HG02884 (cell line): ENCODE results near the gene SLC2A13.
"Not testable (repeated sequence)": the region's sequence is repeated elsewhere in the genome, so short reads cannot be mapped to it uniquely, and the experiment has no call there.

Source experiments
- ATAC-seq: cut with Tn5 transposase; IDR thresholded peaks from one replicate; pipeline ENCODE4 v1.9.1; 2021; ENCODE audit warnings: mild to moderate bottlenecking, moderate library complexity; ENCODE audit not compliant: unreplicated experiment

The SLC2A13 gene

GRCh38 chr12:40106202-40106533 lies 287 bp upstream of the SLC2A13 start:
- ATAC-seq = no peak

GRCh38 chr12:40105265-40105514 lies 691 bp downstream of the SLC2A13 start:
- no peak for ATAC-seq

- no peak for ATAC-seq
Observed at GRCh38 chr12:40104461-40105264, 1.2 kb downstream of the SLC2A13 start.

GRCh38 chr12:40103043-40103442 lies 2.8 kb downstream of the SLC2A13 start:
- ATAC-seq = no peak

GRCh38 chr12:40101747-40102146 lies 4.1 kb downstream of the SLC2A13 start:
- no peak for ATAC-seq

- ATAC-seq = no peak
Observed at GRCh38 chr12:40099423-40099853, 6.4 kb downstream of the SLC2A13 start.

GRCh38 chr12:40098406-40099145 lies 7.3 kb downstream of the SLC2A13 start:
- no peak for ATAC-seq

GRCh38 chr12:40093512-40093911 lies 12.4 kb downstream of the SLC2A13 start:
- ATAC-seq = no peak

GRCh38 chr12:40086471-40086870 lies 19.4 kb downstream of the SLC2A13 start:
- ATAC-seq = no peak

GRCh38 chr12:40078266-40078665 lies 27.6 kb downstream of the SLC2A13 start:
- ATAC-seq = no peak

- no peak for ATAC-seq
Observed at GRCh38 chr12:40075458-40075857, 30.4 kb downstream of the SLC2A13 start.

- ATAC-seq = no peak
Observed at GRCh38 chr12:40068416-40068815, 37.5 kb downstream of the SLC2A13 start.

GRCh38 chr12:40065636-40066035 lies 40.2 kb downstream of the SLC2A13 start:
- no peak for ATAC-seq

GRCh38 chr12:40063414-40063813 lies 42.5 kb downstream of the SLC2A13 start:
- ATAC-seq = no peak

- no peak for ATAC-seq
Observed at GRCh38 chr12:40058721-40059190, 47.1 kb downstream of the SLC2A13 start.

- ATAC-seq = no peak
Observed at GRCh38 chr12:40056373-40056772, 49.5 kb downstream of the SLC2A13 start.

GRCh38 chr12:40055776-40056175 lies 50.1 kb downstream of the SLC2A13 start:
- no peak for ATAC-seq

- no peak for ATAC-seq
Observed at GRCh38 chr12:40055228-40055579, 50.7 kb downstream of the SLC2A13 start.

- ATAC-seq = no peak
Observed at GRCh38 chr12:40054555-40055227, 51.2 kb downstream of the SLC2A13 start.

- no peak for ATAC-seq
Observed at GRCh38 chr12:40049268-40049667, 56.6 kb downstream of the SLC2A13 start.

GRCh38 chr12:40047002-40047401 lies 58.9 kb downstream of the SLC2A13 start:
- not testable (repeated sequence) for ATAC-seq

GRCh38 chr12:40045656-40046055 lies 60.2 kb downstream of the SLC2A13 start:
- no peak for ATAC-seq
